SK-MEL-5 (cell line): Measurements from ENCODE around the gene ITPA. TPM values are rescaled to one million over a fixed set of nuclear protein-coding genes. Genes with fewer than 3 reads are reported as not detected.

Source experiments
- DNase-seq: peaks from one replicate; pipeline ENCODE4 v3.0.0-alpha.2; 2016; ENCODE audit warnings: low read depth, low spot score
- in situ Hi-C: cut with HindIII; loops from 2 replicates; pipeline ENCODE4 v1.10.0; 2016; ENCODE audit warnings: low sequenced_read_pairs, high pct_unique_total_duplicates, low pct_unique_long_range_greater_than_20kb
- total RNA-seq: library from RNA; depleted of rRNA; stranded (reverse); fragments of >200 nt; shearing (Covaris generic); gene quantifications from 2 replicates; pipeline ENCODE4 v1.2.3, GENCODE V29; 2014

Gene ITPA
- total RNA-seq, 1 experiment from 2014 or later = 158 TPM

- DNase-seq = no peak
- in situ Hi-C loops = no loop called here
These were observed 28.0 kb downstream of the ITPA start for GRCh38 chr20:3237011-3237957.

- in situ Hi-C loops = no loop called here
- DNase-seq = no peak
These were observed 28.8 kb downstream of the ITPA start for GRCh38 chr20:3237958-3238615.

GRCh38 chr20:3238616-3239025 is 29.3 kb downstream of the ITPA start:
- no peak for DNase-seq
- in situ Hi-C loops = no loop called here

- peak; percentile 72 for DNase-seq
- in situ Hi-C loops = no loop called here
These were observed 29.9 kb downstream of the ITPA start, which contains the start of gene SLC4A11 for GRCh38 chr20:3239026-3239866. Gene SLC4A11, minus strand, starts transcription at chr20:3239190. Its CDS starts 53 bp downstream, at chr20:3239137.

GRCh38 chr20:3239867-3240775 is 30.8 kb downstream of the ITPA start:
- DNase-seq = no peak
- in situ Hi-C loops = no loop called here

- in situ Hi-C loops = no loop called here
- DNase-seq = no peak
These were observed 31.6 kb downstream of the ITPA start for GRCh38 chr20:3240776-3241363.

GRCh38 chr20:3242172-3242692 is 32.9 kb downstream of the ITPA start:
- in situ Hi-C loops = no loop called here
- DNase-seq = no peak

GRCh38 chr20:3243718-3244358 is 34.5 kb downstream of the ITPA start:
- in situ Hi-C loops = no loop called here
- DNase-seq = no peak

- in situ Hi-C loops = no loop called here
- DNase-seq = no peak
These were observed 35.3 kb downstream of the ITPA start for GRCh38 chr20:3244613-3245012.

GRCh38 chr20:3245156-3245555 is 35.9 kb downstream of the ITPA start:
- in situ Hi-C loops = no loop called here
- DNase-seq = no peak

GRCh38 chr20:3245711-3246110 is 36.4 kb downstream of the ITPA start:
- DNase-seq = no peak
- in situ Hi-C loops = no loop called here

GRCh38 chr20:3246682-3247081 is 37.4 kb downstream of the ITPA start:
- no peak for DNase-seq
- in situ Hi-C loops = no loop called here

- in situ Hi-C loops = no loop called here
These were observed 38.3 kb downstream of the ITPA start for GRCh38 chr20:3247638-3248037.

GRCh38 chr20:3248167-3248992 is 39.1 kb downstream of the ITPA start:
- DNase-seq = no peak
- in situ Hi-C loops = no loop called here

More at GRCh38 chr20:3247638-3248037, 38.3 kb downstream of the ITPA start:
- DNase-seq = no peak

GRCh38 chr20:3248993-3249347 is 39.7 kb downstream of the ITPA start:
- no peak for DNase-seq
- in situ Hi-C loops = no loop called here
